Measurements from ENCODE around the gene LAMA5. TPM values are rescaled to one million over a fixed set of nuclear protein-coding genes. Genes with fewer than 3 reads are reported as not detected.

The LAMA5 gene
- total and polyA plus RNA-seq, 2 of the 8 experiments (the other 6 are each of a cell fraction or from before 2014, with no cell fraction given), result 34.4 to 225 TPM

DNA sequence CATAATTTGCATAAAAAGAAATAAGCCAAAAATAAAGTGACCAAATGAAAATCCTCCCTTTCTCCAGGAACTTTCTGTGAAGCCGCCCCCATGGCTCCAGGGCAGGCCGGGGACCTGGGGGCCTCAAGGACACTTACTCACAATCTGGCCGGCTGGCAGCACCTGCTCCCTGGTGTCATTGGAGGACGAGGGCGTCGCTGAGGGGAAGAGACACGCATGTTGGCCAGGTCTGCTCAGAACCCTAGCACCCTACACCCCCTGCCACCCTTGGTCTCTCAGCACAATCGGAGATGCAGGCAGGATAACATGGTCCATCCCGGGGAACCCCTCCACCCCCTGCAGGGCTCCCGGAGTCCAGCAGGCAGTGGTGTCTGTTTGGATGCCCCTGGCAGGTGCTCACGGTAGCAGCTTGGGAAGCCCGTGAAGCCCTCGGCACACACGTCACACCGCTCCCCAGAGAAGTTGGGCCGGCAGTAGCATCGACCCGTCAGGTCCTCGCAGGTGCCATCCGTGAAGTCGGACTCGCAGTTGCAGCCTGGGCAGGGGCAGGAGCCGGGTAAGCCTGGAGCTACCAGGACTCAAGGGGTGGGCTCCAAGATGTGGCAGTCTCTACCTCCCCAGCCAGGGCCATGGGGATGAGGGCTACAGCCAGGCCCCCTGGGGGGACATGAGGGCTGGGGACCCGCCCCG, 21.3 kb downstream of the LAMA5 start:
- H3K14ac ChIP-seq (ENCODE audit: insufficient read length), result no peak overlapping the region
- H2AFZ ChIP-seq (ENCODE audit: low read length), result no peak overlapping the region
- no peak overlapping the region for H3K4ac ChIP-seq (replicated peaks; ENCODE audit: insufficient read length, low read depth, low read length)
- no peak overlapping the region for H4K91ac ChIP-seq (replicated peaks; ENCODE audit: insufficient read length, low read length)
- no peak overlapping the region for H3K56ac ChIP-seq (replicated peaks; ENCODE audit: insufficient read length, low read depth, low read length)
- H3K36me3 ChIP-seq (ENCODE audit: control insufficient read depth in 2 of 4, insufficient read depth in 4 of 4, low read length in 3 of 4), result peaks cover 21 to 66% (median 52%) of the 10 kb centered on the region in 4 experiments
- no peak overlapping the region for H2BK15ac ChIP-seq (ENCODE audit: low read length)
- no peak overlapping the region for H3K27ac ChIP-seq (ENCODE audit: low read depth, low read length)
- no peaks in the 10 kb centered on the region for H3K27me3 ChIP-seq (replicated peaks in 1 of 4; ENCODE audit: control insufficient read depth in 3 of 4, extremely low read depth in 1 of 4, insufficient read depth in 3 of 4, low read length in 3 of 4)
- H3K4me2 ChIP-seq (ENCODE audit: insufficient read depth in 1 of 2, low read depth in 2 of 2, low read length in 2 of 2), result no peak overlapping the region
- CTCF ChIA-PET (ENCODE audit: partially characterized antibody), result interaction anchor here (0.9 to 3.6 kb wide), 4 partner anchors 19 to 44 kb away, joined by 3 to 17 read pairs (median 6); no protein-coding TSS in a partner anchor
- no peak overlapping the region for H3K9ac ChIP-seq (replicated peaks in 1 of 4; ENCODE audit: extremely low read depth in 1 of 4, low read depth in 3 of 4, low read length in 3 of 4)
- POLR2A ChIA-PET (ENCODE audit: partially characterized antibody), result interaction anchor here (0.8 to 12.3 kb wide), 8 partner anchors 9 to 41 kb away, joined by 3 to 95 read pairs (median 4); partner anchors contain the start of gene RPS21
- H4K20me1 ChIP-seq (replicated peaks in 1 of 2; ENCODE audit: control insufficient read depth in 1 of 2, insufficient read depth in 2 of 2, low read length in 2 of 2), result peaks cover 0 to 6% of the 10 kb centered on the region in 2 experiments
- DNase-seq (ENCODE audit: low read depth in 1 of 2, low spot score in 2 of 2), result no peak
- H3K4me3 ChIP-seq (ENCODE audit: extremely low read depth in 1 of 4, insufficient read depth in 2 of 4, low read depth in 3 of 4, low read length in 4 of 4), result no peak overlapping the region
- no peak overlapping the region for H2BK5ac ChIP-seq (ENCODE audit: low read depth, low read length)
- no peak overlapping the region for H4K5ac ChIP-seq (ENCODE audit: insufficient read length, low read depth, low read length)
- no peak overlapping the region for H2BK20ac ChIP-seq (ENCODE audit: low read length)
- no peaks in the 10 kb centered on the region for H3K79me2 ChIP-seq (ENCODE audit: control insufficient read depth in 1 of 2, insufficient read depth in 2 of 2, low read length in 2 of 2)
- H2AK5ac ChIP-seq (ENCODE audit: low read depth, low read length), result no peak overlapping the region
- no peak overlapping the region; the same call in 1 of the 2 replicates for H4K8ac ChIP-seq (ENCODE audit: extremely low read depth, insufficient read depth, low read length)
- H2BK12ac ChIP-seq (ENCODE audit: low read depth, low read length), result no peak overlapping the region
- no peak overlapping the region for H3K18ac ChIP-seq (ENCODE audit: extremely low read depth, low read length)
- no peak overlapping the region for H2BK120ac ChIP-seq (replicated peaks; ENCODE audit: low read depth, low read length)
- no peaks in the 10 kb centered on the region; the same call in 1 of the 2 replicates for H3K23me2 ChIP-seq (ENCODE audit: low read depth, low read length)
- no peaks in the 10 kb centered on the region; the same call in 1 of the 2 replicates for H3K79me1 ChIP-seq (ENCODE audit: low read depth, low read length)
- H3K4me1 ChIP-seq (replicated peaks in 1 of 4; ENCODE audit: control insufficient read depth in 3 of 4, insufficient read depth in 4 of 4, low read length in 3 of 4), result no peaks in the 10 kb centered on the region; a peak in 1 of 7 replicates
- no peak overlapping the region for H3K23ac ChIP-seq (ENCODE audit: insufficient read length)
- WGBS, 2 experiments (ENCODE audit: extremely low coverage in 1 of 2, insufficient coverage in 1 of 2, insufficient read length in 1 of 2, insufficient replicate concordance in 2 of 2, low coverage in 1 of 2, low lambda C conversion rate in 2 of 2, missing lambda C conversion rate in 1 of 2), result 92% methylated on average over 24 of the region's 25 CpGs; no CpG with 5 or more reads in 1 of the 2 experiments
- no peak for FAIRE-seq
- H3K9me3 ChIP-seq (ENCODE audit: insufficient read depth in 2 of 2, low read depth in 1 of 2, low read length in 1 of 2), result peaks cover 0 to 3% of the 10 kb centered on the region in 2 experiments; a peak in 2 of 4 replicates
- TF ChIP-seq RNF2 (IDR thresholded peaks at IDR 0.05; ENCODE audit: borderline replicate concordance, low read depth, low read length, missing control alignments, poor library complexity, severe bottlenecking) (no peak), BCL11A (IDR thresholded peaks at IDR 0.05; ENCODE audit: low read depth in 2 of 2, low read length in 2 of 2) (no peak), RFX5 (IDR thresholded peaks at IDR 0.05; ENCODE audit: borderline replicate concordance, low read depth, low read length) (no peak), EP300 (IDR thresholded peaks at IDR 0.05; ENCODE audit: borderline replicate concordance in 1 of 2, low read depth in 2 of 2, low read length in 2 of 2) (no peak), KDM1A (IDR thresholded peaks at IDR 0.05; ENCODE audit: borderline replicate concordance, low read length) (no peak), BRCA1 (IDR thresholded peaks at IDR 0.05; ENCODE audit: low read depth, low read length) (no peak), EZH2 (IDR thresholded peaks at IDR 0.05; ENCODE audit: low read depth, low read length, severe bottlenecking) (no peak), SIN3A (conservative IDR thresholded peaks at IDR 0.05 in 1 of 2, IDR thresholded peaks at IDR 0.05 in 1 of 2; ENCODE audit: low read depth in 1 of 2, low read length in 2 of 2) (no peak), SIRT6 (IDR thresholded peaks at IDR 0.05; ENCODE audit: low read length) (no peak)
- TF ChIP-seq, protein P1, sequence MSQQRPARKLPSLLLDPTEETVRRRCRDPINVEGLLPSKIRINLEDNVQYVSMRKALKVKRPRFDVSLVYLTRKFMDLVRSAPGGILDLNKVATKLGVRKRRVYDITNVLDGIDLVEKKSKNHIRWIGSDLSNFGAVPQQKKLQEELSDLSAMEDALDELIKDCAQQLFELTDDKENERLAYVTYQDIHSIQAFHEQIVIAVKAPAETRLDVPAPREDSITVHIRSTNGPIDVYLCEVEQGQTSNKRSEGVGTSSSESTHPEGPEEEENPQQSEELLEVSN (IDR thresholded peaks at IDR 0.05), result no peak

Measured in H1 (cell line).